GM19351 (cell line): ENCODE data around the gene KAZN.
"Not testable (repeated sequence)": the region's sequence is repeated elsewhere in the genome, so short reads cannot be mapped to it uniquely, and the experiment has no call there.

Source experiments
- ATAC-seq: cut with Tn5 transposase; IDR thresholded peaks from one replicate; pipeline ENCODE4 v1.9.1; 2021; ENCODE audit warnings: mild to moderate bottlenecking, moderate library complexity; ENCODE audit not compliant: unreplicated experiment

The KAZN gene

DNA sequence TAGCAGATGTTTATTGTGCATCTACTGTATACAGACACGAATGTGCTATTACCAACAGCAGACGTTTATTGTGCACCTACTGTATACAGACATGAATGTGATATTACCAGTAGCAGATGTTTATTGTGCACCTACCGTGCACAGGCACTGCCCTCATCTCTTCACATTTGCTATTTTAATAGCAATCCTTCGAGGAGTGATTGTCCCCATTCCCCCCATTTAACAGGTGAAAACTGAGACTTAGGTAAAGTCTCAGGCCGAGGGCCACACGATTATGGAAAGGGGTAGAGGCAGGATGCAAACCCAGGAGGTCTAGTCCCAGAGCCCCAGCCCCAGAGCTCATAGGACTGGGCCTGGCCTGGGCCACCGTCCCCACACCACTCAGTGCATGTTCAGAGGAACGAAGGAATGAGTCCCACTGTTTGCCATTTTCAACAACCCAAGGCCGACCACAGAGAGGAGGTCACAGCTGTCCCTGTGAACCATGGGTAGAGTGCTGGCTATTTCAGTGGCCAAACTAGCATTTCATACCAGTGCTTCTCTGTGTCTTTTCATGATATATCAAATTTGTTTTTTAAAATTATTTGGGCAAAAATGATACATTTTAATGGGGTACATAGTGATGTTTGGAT lies 440.6 kb downstream of the KAZN start:
- ATAC-seq = no peak

DNA sequence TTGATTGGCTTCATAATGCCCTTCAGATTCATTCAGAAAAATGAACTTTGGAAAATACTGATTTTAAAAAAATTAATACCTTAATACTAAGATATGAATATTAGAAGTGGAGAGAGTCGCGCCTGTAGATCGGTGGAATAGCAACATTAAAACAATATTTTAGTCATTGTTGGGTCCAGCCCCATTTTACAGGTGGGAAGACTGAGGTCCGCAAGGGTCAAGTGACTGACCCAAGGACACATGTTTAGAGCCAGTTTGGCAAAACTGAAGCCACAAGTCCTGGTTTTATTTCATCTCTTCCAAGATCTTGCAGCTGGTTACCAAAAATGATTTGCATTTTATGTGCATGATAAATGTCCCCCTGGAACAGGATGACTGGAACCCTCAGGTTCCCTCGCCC lies 441.4 kb downstream of the KAZN start:
- ATAC-seq = no peak

DNA sequence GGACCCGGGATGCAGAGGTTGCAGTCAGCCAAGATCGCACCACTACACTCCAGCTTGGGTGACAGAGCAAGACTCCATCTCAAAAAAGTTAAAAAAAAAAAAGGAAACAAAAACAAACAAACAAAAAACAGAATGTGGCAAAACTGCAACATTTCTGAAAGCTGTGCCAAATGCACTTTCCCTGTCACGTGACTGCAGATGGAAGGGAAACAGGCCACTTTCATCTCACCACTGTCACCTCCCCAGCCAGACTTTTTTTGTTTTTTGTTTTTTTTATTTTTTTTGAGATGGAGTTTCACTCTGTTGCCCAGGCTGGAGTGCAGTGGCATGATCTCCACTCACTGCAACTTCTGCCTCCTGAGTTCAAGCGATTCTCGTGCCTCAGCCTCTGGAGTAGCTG lies 442.2 kb downstream of the KAZN start:
- ATAC-seq = not testable (repeated sequence)

DNA sequence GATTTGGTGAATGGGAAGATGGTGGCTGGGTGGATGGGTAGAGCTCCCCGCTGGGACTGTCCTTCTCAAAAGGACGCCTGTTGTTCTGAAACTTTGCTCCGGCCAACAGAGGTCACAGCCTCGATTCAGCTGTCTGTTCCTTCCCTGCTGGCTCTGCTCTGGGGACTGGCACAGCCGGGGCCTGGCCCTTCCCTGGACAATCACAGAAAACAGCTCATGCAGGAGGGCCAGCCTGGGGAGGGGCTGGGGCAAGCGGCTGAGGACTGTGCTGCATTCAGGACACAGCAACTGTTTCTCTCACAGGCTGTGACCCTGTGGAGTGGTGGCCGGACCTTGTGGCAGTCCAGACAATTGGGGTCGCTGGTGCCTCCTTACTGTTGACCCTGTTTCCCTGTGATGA lies 444.4 kb downstream of the KAZN start:
- no peak for ATAC-seq

DNA sequence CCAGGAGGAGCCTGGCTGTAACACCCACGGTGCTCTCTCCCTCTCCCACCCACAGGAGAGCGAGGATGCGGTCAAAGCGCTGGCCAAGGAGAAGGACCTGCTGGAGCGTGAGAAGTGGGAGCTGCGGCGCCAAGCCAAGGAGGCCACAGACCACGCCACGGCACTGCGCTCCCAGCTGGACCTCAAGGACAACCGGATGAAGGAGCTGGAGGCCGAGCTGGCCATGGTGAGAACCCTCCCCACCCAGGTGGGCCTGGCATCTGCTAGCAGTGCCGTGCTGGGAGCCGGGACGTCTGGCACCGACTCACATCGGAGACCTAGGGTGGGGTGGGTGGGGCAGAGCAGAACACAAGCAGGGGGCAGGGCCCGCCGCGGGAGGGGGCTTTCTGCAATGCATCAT lies 445.4 kb downstream of the KAZN start:
- ATAC-seq = no peak

DNA sequence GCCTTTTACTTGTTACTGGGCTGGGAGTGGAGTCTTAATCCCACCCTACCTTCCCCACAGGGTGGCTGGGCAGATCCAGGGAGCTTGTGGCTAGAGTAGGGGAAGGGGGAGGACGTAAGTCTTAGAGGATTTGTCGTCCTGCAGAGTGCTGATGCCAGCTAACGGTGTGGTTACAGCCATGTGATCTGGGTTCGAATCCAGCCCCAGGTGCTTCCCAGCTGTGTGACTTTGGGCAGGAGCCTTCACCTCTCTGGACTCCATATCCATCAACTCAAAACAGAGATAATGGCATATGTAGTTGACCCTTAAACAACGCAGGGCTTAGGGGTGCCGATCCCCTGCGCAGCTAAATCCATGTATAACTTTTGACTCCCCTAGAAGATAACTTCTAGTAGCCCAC lies 446.6 kb downstream of the KAZN start:
- no peak for ATAC-seq

DNA sequence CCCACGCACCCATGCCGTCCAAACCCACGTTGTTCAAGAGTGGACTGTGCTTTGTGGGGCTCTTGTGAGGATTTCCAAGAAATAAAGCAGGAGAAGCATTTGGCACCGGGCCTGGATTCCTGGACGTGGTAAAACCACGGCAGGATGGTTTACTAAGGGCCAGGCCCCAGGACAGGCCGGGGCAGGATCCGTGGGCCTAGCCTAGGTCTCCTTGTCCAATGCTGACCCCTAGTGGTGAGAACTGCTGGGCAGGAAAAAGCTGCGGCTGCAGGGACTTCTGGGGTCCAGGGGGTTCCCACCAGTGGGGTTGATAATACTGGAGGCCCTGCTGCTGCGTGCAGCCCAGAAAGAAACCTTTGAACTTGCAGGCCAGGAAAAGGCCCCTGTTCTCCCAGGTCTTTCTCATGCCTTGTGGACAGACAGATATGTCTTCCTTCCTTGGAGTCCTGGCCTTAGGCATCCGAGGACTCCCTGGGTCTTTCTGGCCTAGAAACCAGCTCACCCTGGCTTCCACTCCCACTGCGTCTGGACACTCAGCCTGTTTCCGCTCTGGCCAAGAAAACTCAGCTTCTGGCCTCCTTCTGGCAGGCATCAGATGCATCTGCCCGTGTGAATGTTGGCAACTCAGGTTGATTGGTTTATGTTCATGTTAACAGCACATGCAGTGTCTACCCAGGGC lies 448.1 kb downstream of the KAZN start:
- ATAC-seq = no peak

DNA sequence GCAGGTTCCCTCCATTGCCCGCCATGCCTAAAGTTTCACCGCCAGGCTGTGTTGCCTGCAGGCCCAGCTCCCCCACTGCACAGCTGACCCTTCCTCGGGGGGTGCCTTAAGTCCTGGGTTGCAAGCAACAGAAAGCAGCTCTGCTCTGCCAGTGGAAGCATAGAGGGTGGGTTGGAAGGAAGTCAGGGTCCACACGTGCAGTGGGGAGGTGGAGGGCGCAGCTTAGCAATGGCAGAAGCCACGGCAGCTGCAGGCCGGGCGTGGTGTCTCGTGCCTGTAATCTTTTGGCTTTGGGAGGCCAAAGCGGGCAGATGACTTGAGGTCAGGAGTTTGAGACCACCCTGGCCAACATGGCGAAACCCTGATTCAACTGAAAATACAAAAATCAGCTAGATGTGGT lies 448.8 kb downstream of the KAZN start:
- no peak for ATAC-seq

DNA sequence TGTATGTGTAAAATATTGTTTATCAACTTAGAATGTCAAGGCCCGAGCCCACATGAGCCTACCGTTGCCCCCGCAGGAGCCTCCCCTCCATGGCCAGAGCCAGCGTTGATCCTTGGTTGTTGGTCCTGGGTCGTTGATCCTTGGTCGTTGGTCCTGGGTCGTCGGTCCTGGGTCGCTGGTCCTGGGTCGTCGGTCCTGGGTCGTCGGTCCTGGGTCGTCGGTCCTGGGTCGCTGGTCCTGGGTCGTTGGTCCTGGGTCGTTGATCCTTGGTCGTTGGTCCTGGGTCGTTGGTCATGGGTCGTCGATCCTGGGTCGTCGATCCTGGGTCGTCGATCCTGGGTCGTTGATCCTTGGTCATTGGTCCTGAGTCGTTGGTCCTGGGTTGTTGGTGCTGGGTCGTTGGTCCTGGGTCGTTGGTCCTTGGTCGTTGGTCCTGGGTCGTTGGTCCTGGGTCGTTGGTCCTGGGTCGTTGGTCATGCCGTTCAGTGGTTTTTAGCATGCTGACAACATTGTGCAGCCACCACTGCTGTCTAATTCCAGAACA lies 450.0 kb downstream of the KAZN start:
- no peak for ATAC-seq

DNA sequence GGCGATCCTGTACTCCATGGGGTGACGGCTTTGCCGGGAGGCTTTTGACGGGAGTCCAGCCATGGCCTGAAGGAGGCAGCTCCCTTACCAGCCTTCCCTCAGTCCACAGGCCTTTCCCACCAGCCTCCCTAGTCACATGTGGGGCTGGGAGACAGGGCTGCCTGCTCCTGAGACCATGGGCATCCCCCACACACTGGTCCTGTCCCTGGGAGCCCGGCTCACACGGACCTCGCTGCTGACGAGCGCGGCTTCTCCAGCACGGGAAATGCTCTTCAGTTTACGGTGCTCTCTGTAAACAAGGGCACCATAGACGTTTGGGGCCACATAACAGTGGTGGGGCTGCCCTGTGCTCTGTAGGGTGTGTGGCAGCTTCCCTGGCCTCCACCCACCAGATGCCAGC lies 450.6 kb downstream of the KAZN start:
- no peak for ATAC-seq

DNA sequence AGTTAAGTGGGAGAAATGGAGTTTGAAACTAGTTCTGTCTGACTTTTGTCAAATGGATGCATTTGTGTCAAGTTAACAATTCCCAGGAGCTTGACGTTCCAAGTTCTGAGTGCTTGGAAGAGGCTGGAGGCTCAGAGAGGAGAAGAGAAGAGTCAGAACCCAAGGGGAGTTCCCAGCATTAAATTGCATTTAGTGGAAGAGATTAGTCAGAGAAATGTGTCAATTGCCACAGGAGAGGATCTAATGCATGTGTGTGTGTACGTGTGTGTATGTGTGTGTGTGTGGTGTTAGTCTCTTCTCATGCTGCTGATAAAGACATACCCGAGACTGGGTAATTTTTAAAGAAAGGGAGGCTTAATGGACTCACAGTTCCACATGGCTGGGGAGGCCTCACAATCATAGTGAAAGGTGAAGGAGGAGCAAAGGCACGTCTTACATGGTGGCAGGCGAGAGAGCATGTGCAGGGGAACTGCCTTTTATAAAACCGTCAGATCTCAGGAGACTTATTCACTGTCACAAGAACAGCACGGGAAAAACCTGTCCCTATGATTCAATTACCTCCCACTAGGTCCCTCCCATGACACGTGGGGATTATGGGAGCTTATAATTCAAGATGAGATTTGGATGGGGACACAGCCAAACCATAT lies 453.5 kb downstream of the KAZN start:
- no peak for ATAC-seq

DNA sequence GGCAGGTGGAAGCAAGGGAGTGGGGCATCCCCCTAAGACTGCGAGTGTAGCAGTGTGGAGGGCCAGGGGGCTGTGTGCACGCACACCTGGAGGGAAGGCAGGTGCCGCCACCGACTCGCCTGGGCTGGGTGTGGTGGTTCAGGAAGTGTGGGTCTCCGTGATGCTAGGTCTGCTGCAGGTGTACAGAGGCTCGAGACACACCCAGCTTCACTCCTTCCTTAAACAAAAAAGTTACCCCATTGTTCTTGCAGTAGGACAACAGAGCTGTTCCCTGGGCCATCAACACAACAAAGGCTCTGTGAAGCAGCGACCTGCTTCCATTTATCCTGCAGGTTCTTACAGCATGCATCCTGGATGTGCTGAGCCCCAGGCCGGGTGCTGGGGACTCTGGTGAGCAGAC lies 454.7 kb downstream of the KAZN start:
- ATAC-seq = no peak

DNA sequence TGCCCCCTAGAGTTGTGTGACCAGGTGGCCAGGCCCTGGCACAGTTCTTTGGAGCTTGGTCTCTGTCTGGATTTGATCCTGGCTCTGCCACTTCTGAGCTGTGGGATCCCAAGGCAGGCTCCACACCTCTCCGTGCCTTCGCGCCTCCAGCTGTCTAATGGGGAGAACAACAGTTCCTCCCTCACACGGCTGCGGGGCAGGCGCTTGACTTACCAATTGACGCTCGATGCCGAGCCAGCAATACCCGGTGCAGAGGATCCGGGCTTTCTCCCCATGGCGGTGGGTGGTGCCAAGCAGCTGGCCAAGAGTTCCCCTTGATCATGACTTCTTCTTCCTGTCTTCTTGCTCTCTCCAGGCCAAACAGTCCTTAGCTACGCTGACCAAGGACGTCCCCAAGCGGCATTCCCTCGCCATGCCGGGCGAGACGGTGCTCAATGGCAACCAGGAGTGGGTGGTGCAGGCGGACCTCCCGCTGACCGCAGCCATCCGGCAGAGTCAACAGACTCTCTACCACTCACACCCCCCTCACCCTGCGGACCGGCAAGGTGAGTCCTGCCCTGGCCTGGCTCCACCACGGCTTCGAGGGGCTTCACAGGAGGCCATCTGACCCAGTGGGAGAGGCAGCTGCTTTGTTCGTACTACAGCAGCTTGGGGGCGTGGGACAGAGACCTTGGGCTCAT lies 457.4 kb downstream of the KAZN start:
- ATAC-seq = no peak

DNA sequence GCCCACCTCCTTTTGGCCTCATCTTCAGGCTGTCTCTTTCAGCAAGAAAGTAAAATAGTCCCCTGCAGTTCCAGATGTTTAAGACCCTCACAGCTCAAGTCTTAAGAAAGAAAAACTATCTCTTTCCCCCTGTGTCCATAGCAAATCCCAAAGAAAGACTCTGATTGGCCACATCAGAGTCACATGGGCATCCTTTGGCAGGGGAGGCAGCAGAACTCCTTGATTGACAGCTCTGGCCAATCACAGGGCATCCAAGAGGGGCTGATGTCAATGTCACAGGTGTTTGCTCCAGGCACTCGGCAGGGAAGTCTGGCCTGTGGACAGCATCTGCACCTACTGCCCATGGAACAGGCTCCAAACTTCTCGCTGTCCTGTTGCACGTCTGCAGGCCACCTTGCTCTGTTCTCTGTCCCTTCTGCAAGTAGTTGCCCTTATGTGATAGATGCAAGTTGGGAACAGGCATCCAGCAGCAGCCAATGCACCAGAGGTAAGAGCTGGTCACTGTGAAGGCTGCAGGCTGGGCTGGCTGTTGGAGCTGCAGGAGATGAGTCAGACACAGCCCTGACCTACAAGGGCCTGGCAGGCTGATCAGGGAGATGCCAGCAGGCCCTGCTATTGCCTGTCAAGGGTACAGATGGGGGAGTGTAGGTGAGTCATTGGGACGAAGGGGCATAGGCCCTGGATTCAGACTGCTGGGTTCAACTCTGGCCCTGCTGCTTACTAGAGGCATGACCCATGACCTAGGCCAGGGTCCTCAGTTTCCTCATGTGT lies 458.2 kb downstream of the KAZN start:
- ATAC-seq = no peak

DNA sequence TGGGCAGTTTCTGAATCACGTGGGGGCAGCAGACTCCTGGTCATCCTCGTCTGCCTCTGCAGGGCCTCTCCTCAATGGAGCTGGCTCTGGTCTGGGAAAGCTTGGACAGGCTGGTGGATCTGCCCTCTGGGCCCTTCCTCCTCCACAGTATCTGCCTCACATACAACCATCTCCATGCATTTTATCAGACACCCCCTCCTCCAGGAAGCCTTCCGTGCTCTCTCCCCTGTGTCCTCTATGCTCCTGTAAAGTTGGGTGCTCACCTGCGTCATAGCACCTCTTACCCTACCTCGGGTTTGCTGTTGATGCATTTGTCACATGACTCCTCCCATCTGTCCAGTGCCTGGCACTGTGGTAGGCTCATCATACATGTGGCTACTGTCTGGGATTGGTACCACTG lies 459.3 kb downstream of the KAZN start:
- no peak for ATAC-seq

DNA sequence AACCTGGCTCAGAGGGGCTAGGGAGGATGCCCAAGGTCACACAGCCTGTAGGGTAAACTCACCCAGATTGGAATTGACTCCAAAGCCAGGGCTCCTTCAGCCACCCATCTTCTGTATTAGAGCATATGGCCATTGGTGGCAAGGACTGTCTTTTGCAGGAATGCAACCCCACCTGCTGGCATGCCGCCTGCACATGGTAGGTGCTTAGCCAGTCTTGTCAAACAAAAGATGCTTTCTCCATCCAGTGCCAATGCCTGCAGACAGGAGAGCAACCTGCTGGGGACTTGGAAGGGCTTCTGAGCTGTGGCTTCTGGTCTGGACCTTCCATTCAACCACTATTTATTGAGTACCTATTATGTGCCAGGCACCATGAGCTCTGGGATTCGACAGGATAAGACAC lies 459.8 kb downstream of the KAZN start:
- no peak for ATAC-seq

DNA sequence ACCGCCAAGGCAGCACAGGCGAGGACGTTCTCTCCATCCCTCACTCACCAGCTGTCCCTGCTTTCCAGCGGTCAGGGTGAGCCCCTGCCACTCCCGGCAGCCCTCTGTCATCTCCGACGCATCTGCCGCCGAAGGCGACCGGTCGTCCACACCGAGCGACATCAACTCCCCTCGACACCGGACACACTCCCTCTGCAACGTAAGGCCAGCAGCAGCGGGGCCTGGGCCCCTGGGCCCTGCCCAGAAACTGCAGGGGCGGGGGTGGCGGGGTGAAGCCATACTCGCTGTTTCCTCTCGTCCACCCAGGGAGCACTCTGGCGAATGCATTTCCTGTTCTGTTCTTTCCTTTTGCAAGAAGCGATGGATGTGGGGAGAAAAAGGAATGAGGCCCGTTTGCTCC lies 461.6 kb downstream of the KAZN start:
- ATAC-seq = no peak

DNA sequence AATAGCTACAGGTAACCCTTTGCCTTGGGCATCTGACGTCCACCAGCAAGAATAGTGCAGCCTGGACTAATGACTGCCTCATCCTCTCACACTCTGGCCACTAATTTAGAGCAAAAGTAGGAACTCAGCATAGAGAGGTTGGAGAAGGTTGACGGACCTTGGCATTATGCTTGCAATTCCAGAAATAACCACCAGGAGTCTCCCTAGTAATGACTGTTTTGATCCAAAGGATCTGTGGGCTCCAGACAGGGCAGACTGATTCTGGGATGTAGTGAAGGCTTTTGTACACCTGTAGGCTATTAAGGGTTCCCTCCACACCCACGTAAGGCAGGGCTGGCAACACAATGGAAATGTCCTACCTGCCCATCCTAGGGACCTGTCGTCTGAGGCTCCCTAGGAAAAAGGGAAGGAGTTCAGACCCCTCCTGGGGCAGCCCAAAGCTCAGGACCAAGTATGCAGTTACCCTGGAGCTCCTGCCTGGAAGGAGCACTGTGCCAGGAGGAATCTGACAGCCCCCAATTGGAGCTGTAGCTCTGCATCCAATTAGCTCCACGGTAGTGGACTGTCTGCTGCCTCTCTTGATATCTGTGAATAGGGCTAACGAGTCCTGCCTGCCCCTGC lies 464.1 kb downstream of the KAZN start:
- ATAC-seq = no peak

DNA sequence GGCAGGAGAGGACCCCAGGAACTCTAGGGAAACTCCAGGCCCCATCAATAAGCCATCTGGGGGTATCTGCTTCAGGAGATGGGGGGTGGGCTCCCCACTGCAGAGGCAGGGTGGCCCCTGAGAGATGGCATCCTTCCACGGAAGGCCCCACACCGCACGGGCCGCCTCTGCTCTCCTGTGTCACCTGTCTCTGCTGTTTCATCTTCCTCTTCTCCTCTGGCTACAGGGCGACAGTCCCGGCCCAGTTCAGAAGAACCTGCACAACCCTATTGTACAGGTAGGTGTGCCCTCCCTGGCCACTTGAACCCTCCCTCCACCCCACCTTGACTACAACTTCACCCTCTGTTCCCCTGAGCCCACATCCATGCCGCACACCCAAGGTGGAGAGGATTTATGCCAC lies 464.9 kb downstream of the KAZN start:
- no peak for ATAC-seq

DNA sequence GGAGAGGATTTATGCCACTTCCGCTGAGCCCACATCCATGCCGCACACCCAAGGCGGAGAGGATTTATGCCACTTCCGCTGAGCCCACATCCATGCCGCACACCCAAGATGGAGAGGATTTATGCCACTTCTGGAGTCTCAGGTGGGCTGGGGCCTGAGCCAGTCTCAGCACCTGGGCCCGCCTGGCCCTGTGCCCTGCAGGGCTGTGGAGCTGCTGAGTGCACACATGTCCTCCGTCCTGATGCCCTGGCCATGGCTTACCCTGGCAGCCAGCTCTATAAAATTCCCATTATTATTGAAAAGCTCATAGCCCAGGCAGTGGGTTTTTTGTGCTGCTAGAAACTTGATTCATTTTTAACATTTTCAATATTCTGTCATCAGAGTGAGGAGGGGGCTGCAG lies 465.3 kb downstream of the KAZN start:
- ATAC-seq = no peak
